GM12878 (cell line): ENCODE results near the gene CD2AP. TPM values are rescaled to one million over a fixed set of nuclear protein-coding genes. Genes with fewer than 3 reads are reported as not detected.

Source experiments
- ATAC-seq: fragments of 200-7000 bp; cut with Tn5 transposase; 3 replicates; pipeline ENCODE4 v1.9.1; 2020; ENCODE audit warnings: mild to moderate bottlenecking, moderate library complexity
- BruUV-seq: library from RNA; stranded (reverse); fragments of 400-500 nt; replicated peaks from 2 replicates; lab custom pipeline; 2021; lab: Mats Ljungman, UMichigan
- CTCF ChIA-PET: fragments of 300-600 bp; sonication (Branson Sonifier 250); formaldehyde crosslinking; extraction: SDS; loops from one replicate; lab custom pipeline; 2021; ENCODE audit warnings: inconsistent platforms; lab: Yijun Ruan, JAX
- POLR2A ChIA-PET: fragments of 350-600 bp; formaldehyde crosslinking; extraction: SDS; loops from one replicate; lab custom pipeline; 2021; ENCODE audit warnings: inconsistent platforms; lab: Charles Lee
- RAD21 ChIA-PET: fragments of 300-600 bp; sonication (Branson Sonifier 250); formaldehyde crosslinking; loops from one replicate; lab custom pipeline; 2023; ENCODE audit warnings: antibody characterized with exemption; ENCODE audit not compliant: unreplicated experiment; lab: Charles Lee
- SMC1A ChIA-PET: fragments of 300-600 bp; sonication (Branson Sonifier 250); formaldehyde crosslinking; loops from one replicate; lab custom pipeline; 2023; ENCODE audit not compliant: unreplicated experiment, uncharacterized antibody; lab: Charles Lee
- DNase-seq: peaks from one replicate; pipeline ENCODE4 v3.0.0-alpha.2; 2011; ENCODE audit warnings: low read depth, low spot score
- FAIRE-seq: peaks from 3 replicates; lab custom pipeline; 2011; peaks lifted over from hg19 to GRCh38; lab: Jason Lieb, UNC
- H2AFZ ChIP-seq: 2 replicates; pipeline ENCODE4 v1.6.0; 2011; ENCODE audit warnings: low read depth, low read length, control low read depth; ENCODE audit not compliant: control insufficient read depth
- H3K27ac ChIP-seq: 2 replicates; pipeline ENCODE4 v1.5.1; 2011; ENCODE audit warnings: control low read depth; ENCODE audit not compliant: control insufficient read depth, insufficient read depth
- H3K27me3 ChIP-seq, 2 experiments: replicated peaks in 1 of 2; 2 replicates each; pipeline versions ENCODE4 v1.6.0 to v1.6.1; 2011; ENCODE audit warnings: low read length in 1 of 2; ENCODE audit not compliant: control insufficient read depth in 2 of 2, insufficient read depth in 2 of 2
- H3K36me3 ChIP-seq, 2 experiments: 2 replicates each; pipeline ENCODE4 v1.5.1; 2011; ENCODE audit warnings: low read length in 1 of 2; ENCODE audit not compliant: control insufficient read depth in 2 of 2, insufficient read depth in 2 of 2
- H3K4me1 ChIP-seq: 2 replicates; pipeline ENCODE4 v1.6.1; 2011; ENCODE audit warnings: mild to moderate bottlenecking, low read length, moderate library complexity, mixed read lengths; ENCODE audit not compliant: control insufficient read depth, insufficient read depth
- H3K4me2 ChIP-seq: 2 replicates; pipeline ENCODE4 v1.6.0; 2011; ENCODE audit warnings: control low read depth; ENCODE audit not compliant: control insufficient read depth, insufficient read depth
- H3K4me3 ChIP-seq: fragments of 200-600 bp; sonication (generic); 2 replicates; pipeline ENCODE4 v1.5.1; 2016
- H3K79me2 ChIP-seq: 2 replicates; pipeline ENCODE4 v1.6.0; 2011; ENCODE audit warnings: low read length; ENCODE audit not compliant: control insufficient read depth, insufficient read depth
- H3K9ac ChIP-seq: 2 replicates; pipeline ENCODE4 v1.8.0; 2011; ENCODE audit warnings: low read length, control low read depth, mixed read lengths; ENCODE audit not compliant: control insufficient read depth, insufficient read depth
- H3K9me3 ChIP-seq: replicated peaks from 3 replicates; pipeline ENCODE4 v1.5.1; 2011; ENCODE audit warnings: mild to moderate bottlenecking, low read length; ENCODE audit not compliant: control insufficient read depth, insufficient read depth
- H4K20me1 ChIP-seq: 2 replicates; pipeline ENCODE4 v1.6.0; 2011; ENCODE audit not compliant: control insufficient read depth, insufficient read depth
- BCL11A ChIP-seq: IDR thresholded peaks from 2 replicates; pipeline ENCODE4 v1.6.1; 2011; ENCODE audit warnings: low read depth, low read length
- CEBPZ ChIP-seq: fragments of 150-350 bp; IDR thresholded peaks from 2 replicates; pipeline ENCODE4 v1.6.1; 2016; ENCODE audit warnings: low read depth, low read length
- CHD1 ChIP-seq: IDR thresholded peaks from 2 replicates; pipeline ENCODE4 v1.6.1; 2012; ENCODE audit warnings: low read depth, low read length, improper control_type of control experiment
- CREM ChIP-seq: IDR thresholded peaks from 2 replicates; pipeline ENCODE4 v1.6.1; 2014; ENCODE audit warnings: antibody characterized with exemption, low read depth
- DPF2 ChIP-seq: fragments of 450-650 bp; IDR thresholded peaks from 2 replicates; pipeline ENCODE4 v1.6.1; 2017; ENCODE audit warnings: mild to moderate bottlenecking
- EED ChIP-seq: sonication (generic); IDR thresholded peaks from 2 replicates; pipeline ENCODE4 v1.6.1; 2016; ENCODE audit warnings: antibody characterized with exemption, low read depth
- IRF4 ChIP-seq: IDR thresholded peaks from 2 replicates; pipeline ENCODE4 v1.6.1; 2011; ENCODE audit warnings: low read depth, low read length
- KDM1A ChIP-seq: fragments of 200-600 bp; sonication (generic); IDR thresholded peaks from 2 replicates; pipeline ENCODE4 v1.6.1; 2016; ENCODE audit warnings: borderline replicate concordance
- NFIC ChIP-seq: IDR thresholded peaks from 2 replicates; pipeline ENCODE4 v1.6.1; 2012; ENCODE audit warnings: low read depth, mild to moderate bottlenecking, inconsistent platforms, low read length, moderate library complexity
- NFXL1 ChIP-seq: fragments of 450-650 bp; IDR thresholded peaks from 2 replicates; pipeline ENCODE4 v1.6.1; 2017; ENCODE audit warnings: antibody characterized with exemption, mild to moderate bottlenecking, borderline replicate concordance
- NR2F1 ChIP-seq: fragments of 450-650 bp; conservative IDR thresholded peaks from 2 replicates; pipeline ENCODE4 v1.6.1; 2017; ENCODE audit warnings: mild to moderate bottlenecking
- PAX5 ChIP-seq: IDR thresholded peaks from 2 replicates; pipeline ENCODE4 v1.6.1; 2011; ENCODE audit warnings: low read depth, low read length, borderline replicate concordance
- POLR2AphosphoS2 ChIP-seq: IDR thresholded peaks from 2 replicates; pipeline ENCODE4 v1.6.1; 2011; ENCODE audit warnings: low read depth, mild to moderate bottlenecking, low read length, improper control_type of control experiment, moderate library complexity
- POLR2AphosphoS5 ChIP-seq: IDR thresholded peaks from 2 replicates; pipeline ENCODE4 v1.6.1; 2011; ENCODE audit warnings: mild to moderate bottlenecking, low read length, inconsistent platforms
- SMAD5 ChIP-seq: IDR thresholded peaks from 2 replicates; pipeline ENCODE4 v1.6.1; 2016; ENCODE audit warnings: antibody characterized with exemption, low read depth
- SMC3 ChIP-seq: IDR thresholded peaks from 2 replicates; pipeline ENCODE4 v1.6.1; 2011; ENCODE audit warnings: low read length, improper control_type of control experiment, borderline replicate concordance
- SPI1 ChIP-seq: IDR thresholded peaks from 2 replicates; pipeline ENCODE4 v1.6.1; 2011; ENCODE audit warnings: low read depth, mild to moderate bottlenecking, low read length, moderate library complexity, borderline replicate concordance; ENCODE audit not compliant: insufficient read depth
- STAT1 ChIP-seq: fragments of 450-650 bp; conservative IDR thresholded peaks from 2 replicates; pipeline ENCODE4 v1.6.1; 2014; ENCODE audit warnings: antibody characterized with exemption, mild to moderate bottlenecking
- STAT3 ChIP-seq: IDR thresholded peaks from 2 replicates; pipeline ENCODE4 v1.6.1; 2011; ENCODE audit warnings: low read depth, low read length, improper control_type of control experiment
- WGBS: methylation state at CpG from one replicate; pipeline ENCODE4 v1.1.6; 2016; ENCODE audit warnings: low lambda C conversion rate; ENCODE audit not compliant: insufficient replicate concordance, insufficient coverage; ENCODE audit errors: missing lambda C conversion rate; 5-methylcytosine and 5-hydroxymethylcytosine counted together
- in situ Hi-C: fragments of 300-500 bp; cut with MboI; formaldehyde crosslinking; loops from 9 replicates; pipeline ENCODE4 v1.14.3; 2018; ENCODE audit warnings: mixed read lengths
- intact Hi-C: fragments of 100-400 bp; cut with micrococcal nuclease; formaldehyde crosslinking; loops from one replicate; pipeline ENCODE4 v1.14.2; 2022; ENCODE audit not compliant: unreplicated experiment
- polyA plus RNA-seq, 11 experiments: library from polyadenylated mRNA; depleted of rRNA in 4 of 11; unstranded in 6 of 11; stranded (reverse) in 5 of 11; fragments of >200 nt; fragmentation: Nextera tagmentation in 4 of 11; fragmentation: Illumina TruSeq in 1 of 11; extraction: Ambion mirVana in 4 of 11; extraction: Trizol in 1 of 11; gene quantifications; 1 replicate in 1 of 11; 2 replicates in 10 of 11; pipeline versions ENCODE4 v1.2.1 to v1.2.3, GENCODE V29; 2011 to 2016; ENCODE audit warnings: inconsistent platforms in 2 of 11, missing spikeins in 2 of 11, low read depth in 1 of 11
- total RNA-seq, 4 experiments: library from RNA; depleted of rRNA in 3 of 4; stranded (reverse); fragments of >200 nt in 3 of 4; fragmentation: Illumina TruSeq in 1 of 4; extraction: Trizol in 1 of 4; gene quantifications; 2 replicates each; pipeline versions ENCODE4 v1.2.1 to v1.2.3, GENCODE V29; 2013 to 2021
- TF ChIP-seq, protein P1 (sequence below): IDR thresholded peaks from 2 replicates; pipeline ENCODE4 v1.6.1; 2012; ENCODE audit warnings: low read depth, low read length, improper control_type of control experiment

The CD2AP gene
- total and polyA plus RNA-seq, 10 of the 15 experiments (the other 5 are each of a cell fraction or from before 2014, with no cell fraction given) = 5.4 to 46.6 (median 20.9) TPM

GRCh38 chr6:47495954-47496545 is 18.5 kb downstream of the CD2AP start (continued):
- no peak for TF ChIP-seq EED
- no peak for TF ChIP-seq PAX5
- no peak for TF ChIP-seq CHD1
- TF ChIP-seq SPI1 = no peak
- TF ChIP-seq NFIC = no peak
- TF ChIP-seq, all 136 proteins: peak for 0

DNA sequence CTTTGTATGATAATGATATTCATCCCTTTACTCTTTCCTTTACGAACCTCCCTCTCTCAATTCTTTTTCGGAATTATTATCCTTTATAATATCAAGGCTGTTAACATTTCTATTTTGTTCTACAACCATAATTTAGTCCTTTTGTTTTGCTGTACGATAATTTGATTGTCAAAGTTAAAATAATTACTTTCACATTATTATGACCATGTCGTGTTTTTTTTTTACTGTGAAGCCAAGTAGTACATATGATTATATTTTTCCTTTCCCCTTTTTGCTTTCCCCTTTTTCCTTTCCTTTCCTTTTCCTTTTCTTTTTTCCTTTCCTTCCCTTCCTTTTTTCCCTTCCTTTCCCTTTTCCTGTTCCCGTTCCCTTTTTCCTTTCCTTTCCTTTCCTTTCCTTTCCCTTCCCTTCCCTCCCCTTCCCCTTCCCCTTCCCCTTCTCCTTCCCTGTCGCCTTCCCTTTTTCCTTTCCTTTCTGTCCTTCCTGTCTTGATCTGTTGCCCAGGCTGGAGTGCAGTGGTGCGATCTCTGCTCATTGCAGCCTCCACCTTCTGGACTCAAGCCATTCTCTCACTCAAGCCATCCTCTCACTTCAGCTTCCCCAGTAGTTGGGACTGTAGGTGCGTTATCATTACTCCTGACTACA is 19.5 kb downstream of the CD2AP start:
- no peaks in the 10 kb centered on the region for H4K20me1 ChIP-seq
- H2AFZ ChIP-seq = no peak overlapping the region
- WGBS = 78% methylated on average over 7 of the region's 8 CpGs
- no peak for DNase-seq
- BruUV-seq = no TSS peak
- no peak overlapping the region for H3K4me3 ChIP-seq
- CTCF ChIA-PET = no interaction called here
- RAD21 ChIA-PET = no interaction called here
- no peak overlapping the region for H3K4me2 ChIP-seq
- intact Hi-C loops (no loop called here), in situ Hi-C loops (no loop called here)
- POLR2A ChIA-PET = no interaction called here
- 0 out of 4 replicates have a peak, but pooled peaks cover 0 to 3% of the 10 kb centered on the region in 2 experiments for H3K36me3 ChIP-seq
- H3K9me3 ChIP-seq = peaks cover 5% of the 10 kb centered on the region; the same call in 2 of the 3 replicates
- H3K27ac ChIP-seq = no peak overlapping the region
- peaks cover 88% of the 10 kb centered on the region for H3K79me2 ChIP-seq
- no peak overlapping the region for H3K9ac ChIP-seq
- H3K27me3 ChIP-seq = no peaks in the 10 kb centered on the region
- peak; percentile 18; the same call in 1 of the 3 replicates for ATAC-seq
- H3K4me1 ChIP-seq = peaks cover 4% of the 10 kb centered on the region; the same call in 1 of the 2 replicates
- FAIRE-seq = no peak
- SMC1A ChIA-PET = no interaction called here
- no peak for TF ChIP-seq CEBPZ
- no peak for TF ChIP-seq BCL11A
- no peak for TF ChIP-seq NR2F1
- no peak for TF ChIP-seq POLR2AphosphoS2
- TF ChIP-seq POLR2AphosphoS5 = no peak
- TF ChIP-seq KDM1A = no peak
- TF ChIP-seq CREM = no peak
- no peak for TF ChIP-seq DPF2
- no peak for TF ChIP-seq NFXL1
- TF ChIP-seq, protein P1, sequence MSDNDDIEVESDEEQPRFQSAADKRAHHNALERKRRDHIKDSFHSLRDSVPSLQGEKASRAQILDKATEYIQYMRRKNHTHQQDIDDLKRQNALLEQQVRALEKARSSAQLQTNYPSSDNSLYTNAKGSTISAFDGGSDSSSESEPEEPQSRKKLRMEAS = no peak
- TF ChIP-seq STAT1 = no peak
- TF ChIP-seq SMC3 = no peak
- TF ChIP-seq SMAD5 = no peak
- TF ChIP-seq IRF4 = no peak
- TF ChIP-seq STAT3 = no peak
